CD14-positive monocyte (primary cell): ENCODE data around the gene ERGIC1. TPM values are rescaled to one million over a fixed set of nuclear protein-coding genes. Genes with fewer than 3 reads are reported as not detected.

ENCODE experiments used
- DNase-seq, 3 donors: peaks; one replicate each; pipeline ENCODE4 v3.0.0-alpha.2; 2011 to 2022
- H2AFZ ChIP-seq: 2 replicates; pipeline ENCODE4 v1.6.0; 2012; ENCODE audit warnings: mild to moderate bottlenecking, low read depth, low read length, inconsistent platforms; ENCODE audit not compliant: insufficient read depth, poor library complexity, severe bottlenecking
- H3K27ac ChIP-seq, 2 donors: 1 replicate in 1 of 2; 2 replicates in 1 of 2; pipeline ENCODE4 v1.5.1; 2012 to 2013; ENCODE audit warnings: low read length in 2 of 2, control low read depth in 1 of 2, inconsistent platforms in 1 of 2, low read depth in 1 of 2, mild to moderate bottlenecking in 1 of 2
- H3K27me3 ChIP-seq, 2 donors: one replicate each; pipeline versions ENCODE4 v1.6.0 to v1.6.1; 2011 to 2013; ENCODE audit warnings: low read length in 2 of 2; ENCODE audit not compliant: control insufficient read depth in 2 of 2, insufficient read depth in 2 of 2
- H3K36me3 ChIP-seq, 2 donors: replicated peaks in 1 of 2; 1 replicate in 1 of 2; 2 replicates in 1 of 2; pipeline versions ENCODE4 v1.5.1 to v1.6.1; 2012 to 2013; ENCODE audit warnings: low read length in 2 of 2, control low read depth in 1 of 2, inconsistent platforms in 1 of 2, mild to moderate bottlenecking in 1 of 2; ENCODE audit not compliant: insufficient read depth in 2 of 2, control insufficient read depth in 1 of 2
- H3K4me1 ChIP-seq, 2 donors: 1 replicate in 1 of 2; 2 replicates in 1 of 2; pipeline versions ENCODE4 v1.5.1 to v1.6.1; 2012 to 2013; ENCODE audit warnings: low read length in 2 of 2, control low read depth in 1 of 2, inconsistent platforms in 1 of 2, mild to moderate bottlenecking in 1 of 2, moderate library complexity in 1 of 2; ENCODE audit not compliant: insufficient read depth in 2 of 2, control insufficient read depth in 1 of 2
- H3K4me2 ChIP-seq: replicated peaks from 2 replicates; pipeline ENCODE3; 2012; ENCODE audit warnings: low read length, moderate library complexity, mild to moderate bottlenecking; ENCODE audit not compliant: poor library complexity, severe bottlenecking; ENCODE audit errors: extremely low read depth
- H3K4me3 ChIP-seq, 3 experiments: fragments of 200-600 bp in 1 of 3; sonication (generic) in 1 of 3; replicated peaks in 1 of 3; 1 replicate in 2 of 3; 2 replicates in 1 of 3; pipeline ENCODE4 v1.5.1; 2011 to 2013; ENCODE audit warnings: low read length in 3 of 3, mild to moderate bottlenecking in 3 of 3, control low read depth in 2 of 3, low read depth in 2 of 3, inconsistent platforms in 1 of 3, moderate library complexity in 1 of 3
- H3K79me2 ChIP-seq: 2 replicates; pipeline ENCODE4 v1.6.0; 2012; ENCODE audit warnings: mild to moderate bottlenecking, control low read depth, inconsistent platforms, low read length, moderate library complexity; ENCODE audit not compliant: insufficient read depth
- H3K9ac ChIP-seq: 2 replicates; pipeline ENCODE4 v1.6.0; 2017; ENCODE audit warnings: low read length, mild to moderate bottlenecking; ENCODE audit not compliant: insufficient read depth, poor library complexity, severe bottlenecking
- H3K9me3 ChIP-seq, 2 donors: replicated peaks in 1 of 2; 1 replicate in 1 of 2; 2 replicates in 1 of 2; pipeline versions ENCODE4 v1.5.1 to v1.6.1; 2012 to 2013; ENCODE audit warnings: low read length in 2 of 2, control low read depth in 1 of 2; ENCODE audit not compliant: control insufficient read depth in 1 of 2, insufficient read depth in 1 of 2
- H4K20me1 ChIP-seq: 2 replicates; pipeline ENCODE4 v1.6.0; 2012; ENCODE audit warnings: mild to moderate bottlenecking, low read length, control low read depth, moderate library complexity; ENCODE audit not compliant: insufficient read depth
- H3K27ac Mint-ChIP-seq, 7 donors: one replicate each; pipeline ENCODE4 v1.8.0; 2020; ENCODE audit warnings: mild to moderate bottlenecking in 7 of 7, mixed read lengths in 7 of 7, moderate library complexity in 6 of 7, inconsistent platforms in 2 of 7
- H3K27me3 Mint-ChIP-seq, 3 donors: one replicate each; pipeline ENCODE4 v1.8.0; 2021 to 2022; ENCODE audit warnings: low read depth in 3 of 3, mild to moderate bottlenecking in 3 of 3, mixed read lengths in 3 of 3, moderate library complexity in 3 of 3, inconsistent platforms in 1 of 3
- H3K36me3 Mint-ChIP-seq, 2 donors: one replicate each; pipeline ENCODE4 v1.8.0; 2020; ENCODE audit warnings: mixed read lengths in 2 of 2, inconsistent platforms in 1 of 2, mild to moderate bottlenecking in 1 of 2
- H3K4me1 Mint-ChIP-seq: one replicate; pipeline ENCODE4 v1.8.0; 2020; ENCODE audit warnings: mild to moderate bottlenecking, mixed read lengths
- H3K4me3 Mint-ChIP-seq, 2 donors: one replicate each; pipeline ENCODE4 v1.8.0; 2020; ENCODE audit warnings: mild to moderate bottlenecking in 2 of 2, mixed read lengths in 2 of 2, moderate library complexity in 1 of 2
- H3K9me3 Mint-ChIP-seq, 7 donors: one replicate each; pipeline ENCODE4 v1.8.0; 2020 to 2022; ENCODE audit warnings: mixed read lengths in 7 of 7, mild to moderate bottlenecking in 6 of 7, moderate library complexity in 6 of 7, inconsistent platforms in 2 of 7
- WGBS: methylation state at CpG from one replicate; pipeline ENCODE4 v1.1.5; 2013; ENCODE audit warnings: missing lambda C conversion rate; ENCODE audit not compliant: insufficient coverage; 5-methylcytosine and 5-hydroxymethylcytosine counted together
- intact Hi-C, 2 donors: fragments of 100-400 bp; cut with micrococcal nuclease; formaldehyde crosslinking; loops; one replicate each; pipeline versions ENCODE4 v1.15.0 to v1.15.1; 2023
- polyA plus RNA-seq, 3 donors: library from polyadenylated mRNA; depleted of rRNA in 1 of 3; unstranded in 2 of 3; stranded (reverse) in 1 of 3; fragments of 300-500 nt in 2 of 3; fragments of >200 nt in 1 of 3; fragmentation: Illumina TruSeq in 2 of 3; gene quantifications; 1 replicate in 2 of 3; 2 replicates in 1 of 3; pipeline ENCODE4 v1.2.3, GENCODE V29; 2012 to 2021
- TF ChIP-seq, protein P1 (sequence below): fragments of 200-600 bp; IDR thresholded peaks from one replicate; pipeline ENCODE4 v1.8.0; 2022; ENCODE audit warnings: antibody characterized with exemption, mild to moderate bottlenecking

Gene ERGIC1
- polyA plus RNA-seq, 3 donors = 28.3 to 76.2 (median 34.1) TPM

DNA sequence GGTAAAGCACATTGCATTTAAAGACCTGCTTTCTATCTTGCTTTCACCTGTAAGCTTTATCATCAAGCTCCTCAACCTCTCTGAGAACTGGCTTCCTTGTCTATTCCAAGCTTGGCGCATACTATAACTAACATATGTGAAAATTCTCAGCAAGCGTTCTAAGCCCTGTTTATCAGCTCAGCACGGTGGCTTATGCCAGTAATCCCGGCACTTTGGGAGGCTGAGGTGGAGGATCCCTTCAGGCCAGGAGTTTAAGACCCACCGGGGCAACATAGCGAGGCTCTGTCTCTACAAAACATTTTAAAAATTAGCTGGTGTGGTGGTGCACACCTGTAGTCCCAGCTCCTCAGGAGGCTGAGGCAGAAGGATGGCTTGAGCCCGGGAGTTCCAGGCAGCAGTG, 147.9 kb downstream of the ERGIC1 start:
- peaks cover 0 to 4% of the 10 kb centered on the region in 2 donors for H3K27me3 ChIP-seq
- intact Hi-C loops = loop anchor here (5.0 to 10.0 kb wide), 2 partner anchors 75 to 163 kb away; partner anchors contain the start of genes BNIP1 (in 2 of the 2) and CREBRF (in 1 of the 2)

DNA sequence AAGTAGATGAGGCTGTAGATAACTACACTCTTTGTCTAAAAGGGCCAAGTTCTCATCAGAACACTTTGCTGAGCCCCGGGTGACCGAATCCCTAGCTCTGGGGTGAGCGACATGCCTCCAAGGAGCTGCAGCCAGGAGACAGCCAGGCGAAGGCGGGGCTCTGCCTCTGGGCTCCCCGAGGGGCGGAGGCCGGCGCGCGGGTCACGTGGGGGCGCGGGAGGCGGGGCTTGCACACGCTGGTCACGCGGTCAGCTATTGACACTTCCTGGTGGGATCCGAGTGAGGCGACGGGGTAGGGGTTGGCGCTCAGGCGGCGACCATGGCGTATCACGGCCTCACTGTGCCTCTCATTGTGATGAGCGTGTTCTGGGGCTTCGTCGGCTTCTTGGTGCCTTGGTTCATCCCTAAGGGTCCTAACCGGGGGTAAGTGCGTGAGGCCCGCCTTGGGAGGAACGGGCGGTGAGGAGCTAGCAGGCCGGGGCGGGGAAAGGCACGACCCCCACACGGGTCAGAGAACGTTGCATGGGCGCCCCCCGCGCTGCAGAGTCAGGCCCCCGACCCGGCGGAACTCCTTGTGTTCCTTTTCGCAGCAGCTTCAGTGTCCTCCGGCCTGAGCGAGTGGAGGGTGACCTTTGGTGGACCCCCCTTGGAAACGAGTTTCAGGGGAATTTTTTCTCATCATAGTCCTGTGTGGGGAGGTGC, 149.6 kb downstream of the ERGIC1 start, which contains the start of gene ATP6V0E1:
Gene ATP6V0E1 (plus strand): TSS at position 230 of the 702 bp plus-strand sequence. CDS start 90 bp downstream, at position 320.
- peak within 1 kb of the TSS; percentile 94 to 99 for H3K4me3 Mint-ChIP-seq
- peaks cover 48% of the 10 kb centered on the region for H4K20me1 ChIP-seq
- TF ChIP-seq, protein P1, sequence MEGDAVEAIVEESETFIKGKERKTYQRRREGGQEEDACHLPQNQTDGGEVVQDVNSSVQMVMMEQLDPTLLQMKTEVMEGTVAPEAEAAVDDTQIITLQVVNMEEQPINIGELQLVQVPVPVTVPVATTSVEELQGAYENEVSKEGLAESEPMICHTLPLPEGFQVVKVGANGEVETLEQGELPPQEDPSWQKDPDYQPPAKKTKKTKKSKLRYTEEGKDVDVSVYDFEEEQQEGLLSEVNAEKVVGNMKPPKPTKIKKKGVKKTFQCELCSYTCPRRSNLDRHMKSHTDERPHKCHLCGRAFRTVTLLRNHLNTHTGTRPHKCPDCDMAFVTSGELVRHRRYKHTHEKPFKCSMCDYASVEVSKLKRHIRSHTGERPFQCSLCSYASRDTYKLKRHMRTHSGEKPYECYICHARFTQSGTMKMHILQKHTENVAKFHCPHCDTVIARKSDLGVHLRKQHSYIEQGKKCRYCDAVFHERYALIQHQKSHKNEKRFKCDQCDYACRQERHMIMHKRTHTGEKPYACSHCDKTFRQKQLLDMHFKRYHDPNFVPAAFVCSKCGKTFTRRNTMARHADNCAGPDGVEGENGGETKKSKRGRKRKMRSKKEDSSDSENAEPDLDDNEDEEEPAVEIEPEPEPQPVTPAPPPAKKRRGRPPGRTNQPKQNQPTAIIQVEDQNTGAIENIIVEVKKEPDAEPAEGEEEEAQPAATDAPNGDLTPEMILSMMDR = no peak
- peaks cover 31 to 36% of the 10 kb centered on the region in 2 donors for H3K4me1 ChIP-seq
- peaks cover 55% of the 10 kb centered on the region for H3K79me2 ChIP-seq
- H3K27me3 Mint-ChIP-seq = no peaks in the 10 kb centered on the region
- H3K27ac ChIP-seq = peak within 1 kb of the TSS; percentile 97 to 98
- peak within 1 kb of the TSS; percentile 97 for H3K9ac ChIP-seq
- intact Hi-C loops = loop anchor here (2.0 to 10.0 kb wide), 3 partner anchors 73 to 161 kb away; partner anchors contain the start of genes BNIP1 (in 2 of the 2) and CREBRF (in 2 of the 2)
- no peaks in the 10 kb centered on the region for H3K9me3 ChIP-seq
- under 1% methylated on average over 46 of the region's 49 CpGs for WGBS
- peaks cover 13 to 20% of the 10 kb centered on the region in 2 donors for H3K36me3 Mint-ChIP-seq
- peak within 1 kb of the TSS; percentile 97 to 99 (median 99) for H3K27ac Mint-ChIP-seq
- peak; percentile 87 to 91 (median 88) for DNase-seq
- peak within 1 kb of the TSS; percentile 77 for H2AFZ ChIP-seq
- H3K27me3 ChIP-seq = no peaks in the 10 kb centered on the region
- peak within 1 kb of the TSS; percentile 90 for H3K4me2 ChIP-seq
- peaks cover 39% of the 10 kb centered on the region for H3K4me1 Mint-ChIP-seq
- peak within 1 kb of the TSS; percentile 67 to 97 (median 95) for H3K4me3 ChIP-seq
- H3K9me3 Mint-ChIP-seq = peaks cover 0 to 2% (median 0%) of the 10 kb centered on the region in 7 donors
- peaks cover 6 to 32% of the 10 kb centered on the region in 2 donors for H3K36me3 ChIP-seq

More for the DNA sequence above, 147.9 kb downstream of the ERGIC1 start:
- Mint-ChIP-seq H3K36me3 (peaks cover 7 to 9% of the 10 kb centered on the region in 2 donors), H3K9me3 (peaks cover 0 to 2% (median 0%) of the 10 kb centered on the region in 7 donors), H3K4me1 (peaks cover 24% of the 10 kb centered on the region), H3K27ac (no peak overlapping the region), H3K4me3 (no peak overlapping the region), H3K27me3 (peaks cover 0 to 1% (median 0%) of the 10 kb centered on the region in 3 donors)
- Histone ChIP-seq H3K4me1 (peaks cover 24 to 28% of the 10 kb centered on the region in 2 donors), H3K4me3 (no peak overlapping the region), H2AFZ (no peak overlapping the region), H4K20me1 (peaks cover 31% of the 10 kb centered on the region), H3K9ac (no peak overlapping the region), H3K4me2 (no peak overlapping the region), H3K79me2 (peaks cover 38% of the 10 kb centered on the region), H3K36me3 (peaks cover 3 to 16% of the 10 kb centered on the region in 2 donors), H3K9me3 (no peaks in the 10 kb centered on the region), H3K27ac (no peak overlapping the region)
- no peak for DNase-seq
- 100% methylated on average over 4 of the region's 7 CpGs for WGBS
- TF ChIP-seq, protein P1 = no peak
